HG03565 (cell line): ENCODE results near the gene HK2.

Source experiments
- ATAC-seq: cut with Tn5 transposase; IDR thresholded peaks from one replicate; pipeline ENCODE4 v1.9.1; 2021; ENCODE audit warnings: mild to moderate bottlenecking, moderate library complexity; ENCODE audit not compliant: unreplicated experiment

Gene HK2

GRCh38 chr2:74856599-74856998 is 22.7 kb downstream of the HK2 start:
- ATAC-seq, result no peak

- no peak for ATAC-seq
Observed at GRCh38 chr2:74857215-74857614, 23.3 kb downstream of the HK2 start.

- no peak for ATAC-seq
Observed at GRCh38 chr2:74857725-74858124, 23.8 kb downstream of the HK2 start.

GRCh38 chr2:74858281-74858680 is 24.4 kb downstream of the HK2 start:
- ATAC-seq, result no peak

- ATAC-seq, result no peak
Observed at GRCh38 chr2:74860079-74860478, 26.2 kb downstream of the HK2 start.

GRCh38 chr2:74860521-74860920 is 26.6 kb downstream of the HK2 start:
- ATAC-seq, result no peak

GRCh38 chr2:74861531-74861930 is 27.6 kb downstream of the HK2 start:
- no peak for ATAC-seq

- no peak for ATAC-seq
Observed at GRCh38 chr2:74862020-74862964, 28.4 kb downstream of the HK2 start.

GRCh38 chr2:74863802-74864248 is 29.9 kb downstream of the HK2 start:
- ATAC-seq, result no peak

- no peak for ATAC-seq
Observed at GRCh38 chr2:74864728-74865722, 31.1 kb downstream of the HK2 start.

GRCh38 chr2:74865770-74866674 is 32.1 kb downstream of the HK2 start:
- ATAC-seq, result no peak

- ATAC-seq, result no peak
Observed at GRCh38 chr2:74867841-74868658, 34.1 kb downstream of the HK2 start.

- ATAC-seq, result no peak
Observed at GRCh38 chr2:74869517-74869916, 35.6 kb downstream of the HK2 start.

GRCh38 chr2:74870951-74871350 is 37.0 kb downstream of the HK2 start:
- ATAC-seq, result no peak

- ATAC-seq, result no peak
Observed at GRCh38 chr2:74871414-74871813, 37.5 kb downstream of the HK2 start.

- ATAC-seq, result no peak
Observed at GRCh38 chr2:74872389-74872836, 38.5 kb downstream of the HK2 start.

GRCh38 chr2:74873012-74873665 is 39.2 kb downstream of the HK2 start:
- no peak for ATAC-seq

- no peak for ATAC-seq
Observed at GRCh38 chr2:74873678-74874640, 40.0 kb downstream of the HK2 start.
